H1 (cell line): ENCODE results near the gene EFHB. TPM values are rescaled to one million over a fixed set of nuclear protein-coding genes. Genes with fewer than 3 reads are reported as not detected.

Source experiments
- CTCF ChIA-PET: fragments of 300-600 bp; sonication (Branson Sonifier 250); formaldehyde crosslinking; loops from one replicate; lab custom pipeline; 2021; ENCODE audit not compliant: partially characterized antibody; lab: Charles Lee
- POLR2A ChIA-PET: fragments of 300-600 bp; sonication (Branson Sonifier 250); formaldehyde crosslinking; loops from one replicate; lab custom pipeline; 2021; ENCODE audit warnings: inconsistent platforms; ENCODE audit not compliant: partially characterized antibody; lab: Charles Lee
- DNase-seq, 2 experiments: peaks; one replicate each; pipeline versions ENCODE4 v3.0.0 to v3.0.0-alpha.2; 2010 to 2022; ENCODE audit warnings: low spot score in 2 of 2, low read depth in 1 of 2, mixed read lengths in 1 of 2
- FAIRE-seq: peaks from 2 replicates; lab custom pipeline; 2011; peaks lifted over from hg19 to GRCh38; lab: Jason Lieb, UNC
- H2AFZ ChIP-seq: 2 replicates; pipeline ENCODE4 v1.8.1; 2012; ENCODE audit warnings: low read length, inconsistent platforms
- H2AK5ac ChIP-seq: 2 replicates; pipeline ENCODE4 v1.6.1; 2013; ENCODE audit warnings: low read depth, low read length
- H2BK120ac ChIP-seq: replicated peaks from 2 replicates; pipeline ENCODE3; 2013; ENCODE audit warnings: low read depth, low read length, inconsistent platforms
- H2BK12ac ChIP-seq: 2 replicates; pipeline ENCODE4 v1.6.1; 2013; ENCODE audit warnings: low read depth, low read length
- H2BK15ac ChIP-seq: 2 replicates; pipeline ENCODE4 v1.6.1; 2013; ENCODE audit warnings: low read length
- H2BK20ac ChIP-seq: 2 replicates; pipeline ENCODE4 v1.6.1; 2013; ENCODE audit warnings: low read length
- H2BK5ac ChIP-seq: 2 replicates; pipeline ENCODE4 v1.6.1; 2013; ENCODE audit warnings: low read depth, low read length
- H3K14ac ChIP-seq: 2 replicates; pipeline ENCODE4 v1.6.1; 2013; ENCODE audit warnings: inconsistent platforms; ENCODE audit not compliant: insufficient read length
- H3K18ac ChIP-seq: 2 replicates; pipeline ENCODE4 v1.6.1; 2013; ENCODE audit warnings: low read length; ENCODE audit errors: extremely low read depth
- H3K23ac ChIP-seq: 2 replicates; pipeline ENCODE4 v1.6.1; 2013; ENCODE audit warnings: inconsistent platforms; ENCODE audit not compliant: insufficient read length
- H3K23me2 ChIP-seq: 2 replicates; pipeline ENCODE4 v1.6.1; 2013; ENCODE audit warnings: low read depth, low read length
- H3K27ac ChIP-seq: 2 replicates; pipeline ENCODE4 v1.6.1; 2011; ENCODE audit warnings: low read depth, low read length, inconsistent platforms
- H3K27me3 ChIP-seq, 4 experiments: replicated peaks in 1 of 4; 1 replicate in 1 of 4; 2 replicates in 3 of 4; pipeline versions ENCODE4 v1.6.1 to v1.8.1; 2011 to 2013; ENCODE audit warnings: low read length in 3 of 4, mild to moderate bottlenecking in 3 of 4, inconsistent platforms in 2 of 4, mixed read lengths in 2 of 4, moderate library complexity in 1 of 4; ENCODE audit not compliant: control insufficient read depth in 3 of 4, insufficient read depth in 3 of 4; ENCODE audit errors: extremely low read depth in 1 of 4
- H3K36me3 ChIP-seq, 4 experiments: 2 replicates each; pipeline versions ENCODE4 v1.6.1 to v1.8.1; 2011 to 2013; ENCODE audit warnings: mild to moderate bottlenecking in 4 of 4, low read length in 3 of 4, moderate library complexity in 2 of 4, control low read depth in 1 of 4, inconsistent platforms in 1 of 4; ENCODE audit not compliant: insufficient read depth in 4 of 4, control insufficient read depth in 2 of 4
- H3K4ac ChIP-seq: replicated peaks from 2 replicates; pipeline ENCODE3; 2013; ENCODE audit warnings: low read length, low read depth, mixed read lengths, inconsistent platforms; ENCODE audit not compliant: insufficient read length
- H3K4me1 ChIP-seq, 4 experiments: replicated peaks in 1 of 4; 1 replicate in 1 of 4; 2 replicates in 3 of 4; pipeline versions ENCODE4 v1.6.1 to v1.8.1; 2011 to 2013; ENCODE audit warnings: low read length in 3 of 4, inconsistent platforms in 2 of 4, mixed read lengths in 1 of 4; ENCODE audit not compliant: insufficient read depth in 4 of 4, control insufficient read depth in 3 of 4
- H3K4me2 ChIP-seq, 2 experiments: 2 replicates each; pipeline versions ENCODE4 v1.6.1 to v1.8.1; 2011 to 2013; ENCODE audit warnings: low read depth in 2 of 2, low read length in 2 of 2, control low read depth in 1 of 2, inconsistent platforms in 1 of 2, mild to moderate bottlenecking in 1 of 2; ENCODE audit not compliant: insufficient read depth in 1 of 2
- H3K4me3 ChIP-seq, 4 experiments: fragments of 200-600, 300-600 bp in 1 of 4; sonication (generic), shearing (Covaris generic), sonication (Bioruptor Twin) in 1 of 4; 2 replicates each; pipeline versions ENCODE4 v1.5.1 to v1.8.1; 2011 to 2016; ENCODE audit warnings: low read length in 4 of 4, low read depth in 3 of 4, control low read depth in 2 of 4, inconsistent platforms in 2 of 4, mild to moderate bottlenecking in 2 of 4, mixed read lengths in 1 of 4, moderate library complexity in 1 of 4; ENCODE audit not compliant: insufficient read depth in 2 of 4; ENCODE audit errors: extremely low read depth in 1 of 4
- H3K56ac ChIP-seq: replicated peaks from 2 replicates; pipeline ENCODE3; 2013; ENCODE audit warnings: low read depth, mild to moderate bottlenecking, mixed read lengths, low read length, inconsistent platforms; ENCODE audit not compliant: insufficient read length
- H3K79me1 ChIP-seq: 2 replicates; pipeline ENCODE4 v1.6.1; 2013; ENCODE audit warnings: low read depth, low read length, control low read depth
- H3K79me2 ChIP-seq, 2 experiments: 2 replicates each; pipeline versions ENCODE4 v1.6.1 to v1.8.1; 2012 to 2013; ENCODE audit warnings: low read length in 2 of 2, mild to moderate bottlenecking in 2 of 2, inconsistent platforms in 1 of 2; ENCODE audit not compliant: insufficient read depth in 2 of 2, control insufficient read depth in 1 of 2
- H3K9ac ChIP-seq, 4 experiments: replicated peaks in 1 of 4; 1 replicate in 1 of 4; 2 replicates in 3 of 4; pipeline versions ENCODE4 v1.6.1 to v1.8.1; 2011 to 2013; ENCODE audit warnings: low read depth in 3 of 4, low read length in 3 of 4, control low read depth in 2 of 4, mild to moderate bottlenecking in 2 of 4, moderate library complexity in 2 of 4, inconsistent platforms in 1 of 4; ENCODE audit errors: extremely low read depth in 1 of 4
- H3K9me3 ChIP-seq, 2 experiments: 2 replicates each; pipeline versions ENCODE4 v1.6.1 to v1.8.1; 2012 to 2013; ENCODE audit warnings: mild to moderate bottlenecking in 2 of 2, moderate library complexity in 2 of 2, control low read depth in 1 of 2, inconsistent platforms in 1 of 2, low read depth in 1 of 2, low read length in 1 of 2, mixed read lengths in 1 of 2; ENCODE audit not compliant: insufficient read depth in 2 of 2
- H4K20me1 ChIP-seq, 2 experiments: replicated peaks in 1 of 2; 2 replicates each; pipeline versions ENCODE3 to v1.8.1; 2011 to 2013; ENCODE audit warnings: inconsistent platforms in 2 of 2, low read length in 2 of 2, mild to moderate bottlenecking in 1 of 2; ENCODE audit not compliant: insufficient read depth in 2 of 2, control insufficient read depth in 1 of 2
- H4K5ac ChIP-seq: 2 replicates; pipeline ENCODE4 v1.6.1; 2013; ENCODE audit warnings: low read length, low read depth, mixed read lengths, inconsistent platforms; ENCODE audit not compliant: insufficient read length
- H4K8ac ChIP-seq: 2 replicates; pipeline ENCODE4 v1.8.0; 2013; ENCODE audit warnings: mild to moderate bottlenecking, moderate library complexity, low read length, inconsistent platforms; ENCODE audit not compliant: insufficient read depth; ENCODE audit errors: extremely low read depth
- H4K91ac ChIP-seq: replicated peaks from 2 replicates; pipeline ENCODE3; 2013; ENCODE audit warnings: low read length, mixed read lengths, inconsistent platforms; ENCODE audit not compliant: insufficient read length
- ASH2L ChIP-seq: fragments of 200-600, 300-600 bp; sonication (generic); IDR thresholded peaks from one replicate; pipeline ENCODE4 v1.7.1; 2017; ENCODE audit warnings: low read length
- CBX5 ChIP-seq: fragments of 300-800, 300-1000 bp; sonication (generic); IDR thresholded peaks from 2 replicates; pipeline ENCODE4 v1.7.1; 2016; ENCODE audit warnings: antibody characterized with exemption, low read length, low read depth
- CHD2 ChIP-seq: IDR thresholded peaks from 2 replicates; pipeline ENCODE4 v1.6.1; 2012; ENCODE audit warnings: low read length, improper control_type of control experiment
- CTBP2 ChIP-seq: IDR thresholded peaks from 2 replicates; pipeline ENCODE4 v1.7.0; 2011; ENCODE audit warnings: borderline replicate concordance, mild to moderate bottlenecking, moderate library complexity, mixed read lengths, low read length; ENCODE audit not compliant: insufficient read depth, insufficient read length
- E2F6 ChIP-seq: IDR thresholded peaks from 2 replicates; pipeline ENCODE4 v1.6.1; 2012; ENCODE audit warnings: inconsistent platforms
- GABPA ChIP-seq: IDR thresholded peaks from 2 replicates; pipeline ENCODE4 v1.6.1; 2011; ENCODE audit warnings: mild to moderate bottlenecking, low read length, moderate library complexity, borderline replicate concordance; ENCODE audit not compliant: insufficient read depth
- KDM4A ChIP-seq: IDR thresholded peaks from one replicate; pipeline ENCODE4 v1.7.1; 2012; ENCODE audit warnings: low read depth, mild to moderate bottlenecking, moderate library complexity, low read length, inconsistent platforms; ENCODE audit not compliant: severe bottlenecking
- NANOG ChIP-seq: IDR thresholded peaks from 2 replicates; pipeline ENCODE4 v1.6.1; 2011; ENCODE audit warnings: low read length, low read depth, mild to moderate bottlenecking, inconsistent platforms; ENCODE audit not compliant: insufficient read depth, poor library complexity, severe bottlenecking
- POLR2A ChIP-seq, 2 experiments: IDR thresholded peaks; 1 replicate in 1 of 2; 2 replicates in 1 of 2; pipeline ENCODE4 v1.6.1; 2011; ENCODE audit warnings: low read depth in 2 of 2, low read length in 2 of 2, mild to moderate bottlenecking in 2 of 2; ENCODE audit errors: control extremely low read depth in 1 of 2
- SIRT6 ChIP-seq: IDR thresholded peaks from one replicate; pipeline ENCODE4 v1.7.1; 2012; ENCODE audit warnings: low read length, inconsistent platforms
- SRF ChIP-seq: IDR thresholded peaks from 2 replicates; pipeline ENCODE4 v1.6.1; 2011; ENCODE audit warnings: mild to moderate bottlenecking, low read depth, low read length, moderate library complexity
- TCF12 ChIP-seq: IDR thresholded peaks from 2 replicates; pipeline ENCODE4 v1.6.1; 2011; ENCODE audit warnings: low read depth, mild to moderate bottlenecking, low read length
- TEAD4 ChIP-seq: IDR thresholded peaks from 2 replicates; pipeline ENCODE4 v1.6.1; 2012; ENCODE audit warnings: low read depth, low read length, inconsistent platforms, mixed read lengths
- USF2 ChIP-seq: IDR thresholded peaks from 2 replicates; pipeline ENCODE4 v1.6.1; 2011; ENCODE audit warnings: low read length, improper control_type of control experiment
- WGBS, 2 experiments: shearing (Covaris generic) in 1 of 2; methylation state at CpG; one replicate each; pipeline versions ENCODE4 v1.1.6 to v1.1.7; 2013 to 2015; ENCODE audit warnings: low lambda C conversion rate in 2 of 2, mixed read lengths in 2 of 2, inconsistent platforms in 1 of 2, low coverage in 1 of 2, missing lambda C conversion rate in 1 of 2; ENCODE audit not compliant: insufficient replicate concordance in 2 of 2, insufficient coverage in 1 of 2, insufficient read length in 1 of 2; ENCODE audit errors: extremely low coverage in 1 of 2, missing lambda C conversion rate in 1 of 2; 5-methylcytosine and 5-hydroxymethylcytosine counted together
- polyA plus RNA-seq, 7 experiments: library from polyadenylated mRNA; depleted of rRNA in 3 of 7; stranded (reverse) in 5 of 7; unstranded in 2 of 7; fragments of >200 nt in 5 of 7; fragments of 200-250 nt in 2 of 7; gene quantifications; 1 replicate in 5 of 7; 2 replicates in 1 of 7; 4 replicates in 1 of 7; pipeline versions ENCODE4 v1.2.1 to v1.2.3, GENCODE V29; 2011 to 2013; ENCODE audit warnings: missing spikeins in 2 of 7, mixed read lengths in 2 of 7
- total RNA-seq: library from RNA; stranded (reverse); fragmentation: NEBNext Ultra II Directional; extraction: Animal tissue kit (Norgen Biotek cat#: 25700); gene quantifications from 2 replicates; pipeline ENCODE4 v1.2.1, GENCODE V29; 2021

Gene EFHB
- total and polyA plus RNA-seq, 2 of the 8 experiments (the other 6 are each of a cell fraction or from before 2014, with no cell fraction given), result 0.12 to 1.3 TPM

GRCh38 chr3:19891740-19892139 is 42.3 kb downstream of the EFHB start:
- POLR2A ChIA-PET, result no interaction called here
- H4K5ac ChIP-seq, result no peak overlapping the region
- FAIRE-seq (no peak), DNase-seq (no peak)
- H3K4me2 ChIP-seq, result no peak overlapping the region
- no peak overlapping the region for H3K4ac ChIP-seq
- H2BK120ac ChIP-seq, result no peak overlapping the region
- no peak overlapping the region for H4K91ac ChIP-seq
- WGBS, 2 experiments, result 85% methylated on average over 1 of the region's 1 CpG; no CpG with 5 or more reads in 1 of the 2 experiments
- H3K18ac ChIP-seq, result no peak overlapping the region
- no peak overlapping the region for H3K56ac ChIP-seq
- no peaks in the 10 kb centered on the region for H3K36me3 ChIP-seq
- no peak overlapping the region for H2BK5ac ChIP-seq
- no peaks in the 10 kb centered on the region for H3K79me2 ChIP-seq
- no peak overlapping the region for H3K9ac ChIP-seq
- no peak overlapping the region for H3K27ac ChIP-seq
- no peaks in the 10 kb centered on the region for H3K27me3 ChIP-seq
- H3K14ac ChIP-seq, result no peak overlapping the region
- H4K8ac ChIP-seq, result no peak overlapping the region
- H2BK15ac ChIP-seq, result no peak overlapping the region
- no peaks in the 10 kb centered on the region for H3K79me1 ChIP-seq
- no peak overlapping the region for H3K23ac ChIP-seq
- H2AFZ ChIP-seq, result no peak overlapping the region
- no peak overlapping the region for H3K4me3 ChIP-seq
- H3K9me3 ChIP-seq, result no peaks in the 10 kb centered on the region
- CTCF ChIA-PET, result interaction anchor here (1.0 to 1.5 kb wide), 3 partner anchors 10 to 33 kb away, joined by 3 to 4 read pairs (median 3); no protein-coding TSS in a partner anchor
- no peak overlapping the region for H2BK12ac ChIP-seq
- no peaks in the 10 kb centered on the region for H3K23me2 ChIP-seq
- H4K20me1 ChIP-seq, result no peaks in the 10 kb centered on the region
- H2BK20ac ChIP-seq, result no peak overlapping the region
- no peaks in the 10 kb centered on the region for H3K4me1 ChIP-seq
- no peak overlapping the region for H2AK5ac ChIP-seq
- TF ChIP-seq GABPA (no peak), KDM4A (no peak), TCF12 (no peak), E2F6 (no peak), CTBP2 (no peak), SIRT6 (no peak), TEAD4 (no peak), CHD2 (no peak), CBX5 (no peak), USF2 (no peak), NANOG (no peak), ASH2L (no peak), POLR2A (IDR thresholded peaks at IDR 0.05; ENCODE audit: control extremely low read depth in 1 of 2, low read depth in 2 of 2, low read length in 2 of 2) (no peak), SRF (no peak)
